SK-N-SH (cell line): ENCODE results near the gene LINGO3. TPM values are rescaled to one million over a fixed set of nuclear protein-coding genes. Genes with fewer than 3 reads are reported as not detected.

Source experiments
- CTCF ChIA-PET: fragments of 300-600, 350-600 bp; formaldehyde crosslinking; extraction: SDS; loops from one replicate; lab custom pipeline; 2021; lab: Yijun Ruan, JAX
- POLR2A ChIA-PET: fragments of 350-600 bp; sonication (Branson Sonifier 250); formaldehyde crosslinking; extraction: SDS; loops from one replicate; lab custom pipeline; 2020; ENCODE audit warnings: antibody characterized with exemption, inconsistent platforms; lab: Yijun Ruan, JAX
- DNase-seq: peaks from one replicate; pipeline ENCODE4 v3.0.0; 2012
- H2AFZ ChIP-seq: fragments of 200-600 bp; sonication (generic); 2 replicates; pipeline ENCODE4 v1.8.1; 2016; ENCODE audit warnings: antibody characterized with exemption, mild to moderate bottlenecking, low read depth
- H3F3A ChIP-seq: fragments of 200-600 bp; sonication (generic); replicated peaks from 2 replicates; pipeline ENCODE3; 2016; ENCODE audit warnings: antibody characterized with exemption, mild to moderate bottlenecking; ENCODE audit not compliant: insufficient read depth
- H3K27ac ChIP-seq, 2 experiments: fragments of 200-500 bp in 1 of 2; fragments of 200-600 bp in 1 of 2; sonication (Bioruptor generic) in 1 of 2; sonication (generic), shearing (Covaris generic) in 1 of 2; 2 replicates each; pipeline versions ENCODE4 v1.5.1 to v1.6.1; 2014 to 2016; ENCODE audit warnings: low read depth in 2 of 2, inconsistent platforms in 1 of 2, low read length in 1 of 2, mild to moderate bottlenecking in 1 of 2, mixed read lengths in 1 of 2
- H3K27me3 ChIP-seq: fragments of 200-600 bp; sonication (generic), shearing (Covaris generic); 2 replicates; pipeline ENCODE4 v1.6.1; 2016; ENCODE audit warnings: mixed run types; ENCODE audit not compliant: insufficient read depth
- H3K36me3 ChIP-seq, 2 experiments: fragments of 200-500 bp in 1 of 2; fragments of 200-600 bp in 1 of 2; sonication (Bioruptor generic) in 1 of 2; sonication (generic) in 1 of 2; replicated peaks in 1 of 2; 2 replicates each; pipeline versions ENCODE3 to v1.5.1; 2014 to 2016; ENCODE audit warnings: low read length in 1 of 2, mild to moderate bottlenecking in 1 of 2; ENCODE audit not compliant: insufficient read depth in 2 of 2, control insufficient read depth in 1 of 2
- H3K4me1 ChIP-seq, 2 experiments: fragments of 200-500 bp in 1 of 2; fragments of 200-600 bp in 1 of 2; sonication (Bioruptor generic) in 1 of 2; sonication (generic), shearing (Covaris generic) in 1 of 2; 2 replicates each; pipeline versions ENCODE4 v1.5.1 to v1.6.1; 2014 to 2016; ENCODE audit warnings: low read depth in 1 of 2, low read length in 1 of 2, mixed run types in 1 of 2; ENCODE audit not compliant: insufficient read depth in 2 of 2, control insufficient read depth in 1 of 2
- H3K4me2 ChIP-seq: fragments of 200-600 bp; sonication (generic), shearing (Covaris generic); 2 replicates; pipeline ENCODE4 v1.6.1; 2017; ENCODE audit warnings: mixed run types
- H3K4me3 ChIP-seq, 2 experiments: fragments of 200-500 bp in 1 of 2; fragments of 200-600 bp in 1 of 2; sonication (Bioruptor generic) in 1 of 2; sonication (generic), shearing (Covaris generic) in 1 of 2; 2 replicates each; pipeline versions ENCODE4 v1.5.1 to v1.8.1; 2014 to 2016; ENCODE audit warnings: low read depth in 2 of 2, inconsistent platforms in 1 of 2, low read length in 1 of 2, mild to moderate bottlenecking in 1 of 2, mixed read lengths in 1 of 2, moderate library complexity in 1 of 2
- H3K79me2 ChIP-seq: fragments of 200-600 bp; sonication (generic); 2 replicates; pipeline ENCODE4 v1.8.1; 2017; ENCODE audit warnings: mild to moderate bottlenecking; ENCODE audit not compliant: insufficient read depth
- H3K9ac ChIP-seq: fragments of 200-600 bp; sonication (generic); 2 replicates; pipeline ENCODE4 v1.6.1; 2017; ENCODE audit warnings: mixed run types
- H3K9me2 ChIP-seq: fragments of 200-600 bp; sonication (generic); 2 replicates; pipeline ENCODE4 v1.6.1; 2017; ENCODE audit warnings: mixed run types
- H3K9me3 ChIP-seq: fragments of 200-600 bp; sonication (generic); 2 replicates; pipeline ENCODE4 v1.6.1; 2017; ENCODE audit warnings: mixed run types, mild to moderate bottlenecking, moderate library complexity
- H4K20me1 ChIP-seq: fragments of 200-600 bp; sonication (generic); 2 replicates; pipeline ENCODE4 v1.6.1; 2017; ENCODE audit warnings: mild to moderate bottlenecking, mixed run types; ENCODE audit not compliant: insufficient read depth
- CTCF ChIP-seq: fragments of 200-600 bp; sonication (generic); IDR thresholded peaks from 2 replicates; pipeline ENCODE4 v1.6.1; 2017; ENCODE audit warnings: antibody characterized with exemption, mild to moderate bottlenecking, moderate library complexity
- GATA2 ChIP-seq: sonication (generic); formaldehyde crosslinking; IDR thresholded peaks from 2 replicates; pipeline ENCODE4 v1.5.0; 2020; ENCODE audit warnings: mild to moderate bottlenecking, missing genetic modification reagents
- IRF3 ChIP-seq: fragments of 150-350 bp; IDR thresholded peaks from 2 replicates; pipeline ENCODE4 v1.6.1; 2016; ENCODE audit warnings: mild to moderate bottlenecking, low read depth, low read length
- MXI1 ChIP-seq: IDR thresholded peaks from 2 replicates; pipeline ENCODE4 v1.6.1; 2012; ENCODE audit warnings: mild to moderate bottlenecking, low read depth, low read length, improper control_type of control experiment
- REST ChIP-seq: IDR thresholded peaks from 2 replicates; pipeline ENCODE4 v1.6.1; 2012; ENCODE audit warnings: mild to moderate bottlenecking, low read depth, low read length, moderate library complexity
- TAF1 ChIP-seq: IDR thresholded peaks from 2 replicates; pipeline ENCODE4 v1.6.1; 2012; ENCODE audit warnings: low read depth, mild to moderate bottlenecking, low read length, moderate library complexity, borderline replicate concordance
- USF1 ChIP-seq: IDR thresholded peaks from 2 replicates; pipeline ENCODE4 v1.4.0; 2012; ENCODE audit warnings: low read depth, borderline replicate concordance
- WGBS: methylation state at CpG from one replicate; pipeline ENCODE4 v1.1.6; 2017; ENCODE audit warnings: low lambda C conversion rate; 5-methylcytosine and 5-hydroxymethylcytosine counted together
- polyA plus RNA-seq, 3 experiments: library from polyadenylated mRNA; depleted of rRNA; stranded (reverse); fragments of >200 nt; gene quantifications; 2 replicates each; pipeline ENCODE4 v1.2.3, GENCODE V29; 2012

The LINGO3 gene
- polyA plus RNA-seq, 1 of the 3 experiments (the other 2 are of a cell fraction), result not detected

GRCh38 chr19:2302319-2303210 is 5.4 kb downstream of the LINGO3 start (continued):
- no peak for TF ChIP-seq IRF3

- H2AFZ ChIP-seq, result no peak overlapping the region
- H3K9me2 ChIP-seq, result no peaks in the 10 kb centered on the region
- POLR2A ChIA-PET, result no interaction called here
- H3K79me2 ChIP-seq, result no peaks in the 10 kb centered on the region
- no peak overlapping the region for H3K9ac ChIP-seq
- no peaks in the 10 kb centered on the region; the same call in 1 of the 2 replicates for H4K20me1 ChIP-seq
- peaks cover 0 to 5% of the 10 kb centered on the region in 2 experiments; a peak in 1 of 4 replicates for H3K4me1 ChIP-seq
- CTCF ChIA-PET, result no interaction called here
- no peaks in the 10 kb centered on the region for H3K36me3 ChIP-seq
- DNase-seq, result no peak
- TF ChIP-seq REST (no peak), USF1 (no peak), CTCF (no peak), TAF1 (no peak), GATA2 (CRISPR knock-in tag) (no peak), MXI1 (no peak)
- H3K4me2 ChIP-seq, result no peak overlapping the region
- H3K4me3 ChIP-seq, result no peak overlapping the region
- WGBS, result 88% methylated on average over 17 of the region's 17 CpGs
- no peak overlapping the region for H3K27ac ChIP-seq
- peaks cover 8% of the 10 kb centered on the region for H3F3A ChIP-seq
- no peaks in the 10 kb centered on the region for H3K27me3 ChIP-seq
- H3K9me3 ChIP-seq, result no peaks in the 10 kb centered on the region
Observed at GRCh38 chr19:2300533-2300932, 7.4 kb downstream of the LINGO3 start.
